Activated gamma-delta T cell (primary cell): Measurements from ENCODE around the gene INO80D.
"Not testable (repeated sequence)": the region's sequence is repeated elsewhere in the genome, so short reads cannot be mapped to it uniquely, and the experiment has no call there.

ENCODE experiments used
- DNase-seq: peaks from one replicate; lab custom pipeline; 2025; lab: John Stamatoyannopoulos, UW
- total RNA-seq, 2 donors: gene quantifications; one replicate each; lab custom pipeline; 2026; lab: John Stamatoyannopoulos, UW

INO80D gene
- 69.9 to 71.3 reads per million in 2 donors for total RNA-seq

DNA sequence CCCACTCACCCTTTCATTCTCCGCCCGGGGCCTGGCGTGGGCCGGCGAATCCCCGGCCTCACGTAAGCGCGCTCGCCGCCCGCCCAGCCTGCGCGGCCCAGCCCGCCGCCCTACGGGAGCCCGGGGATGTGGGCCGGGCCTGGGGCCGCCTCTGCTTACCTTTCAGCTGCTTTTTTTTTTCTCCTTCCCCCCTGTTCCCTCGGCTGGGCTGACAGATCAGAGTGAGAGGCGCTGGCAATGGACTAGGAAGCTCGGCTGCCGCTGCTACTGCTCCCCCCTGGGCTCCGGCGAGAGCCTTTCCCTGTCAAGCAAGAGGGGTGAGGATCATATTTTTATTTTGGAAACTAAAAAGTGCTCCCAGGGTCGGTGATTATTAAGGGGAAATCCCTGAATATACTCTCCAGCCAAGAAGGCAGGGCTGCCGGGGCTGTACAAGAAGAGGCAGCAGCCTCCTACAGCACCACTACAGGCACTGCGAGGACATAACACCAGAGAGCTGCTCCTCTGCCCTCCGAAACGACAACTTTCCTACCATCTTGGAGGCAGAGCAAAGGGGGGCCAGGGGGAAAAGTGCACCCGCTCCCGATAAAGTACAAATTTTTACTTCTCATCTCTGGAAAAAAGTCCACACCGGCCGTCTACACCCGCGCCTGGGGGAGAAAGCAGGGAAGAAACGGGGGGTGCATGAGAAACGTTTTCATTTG, at the start of gene INO80D:
TSS of gene INO80D (minus strand) at position 433 of the 704 bp plus-strand sequence. CDS start 23,158 bp downstream, outside the sequence.
- DNase-seq, result peak; percentile 47

DNA sequence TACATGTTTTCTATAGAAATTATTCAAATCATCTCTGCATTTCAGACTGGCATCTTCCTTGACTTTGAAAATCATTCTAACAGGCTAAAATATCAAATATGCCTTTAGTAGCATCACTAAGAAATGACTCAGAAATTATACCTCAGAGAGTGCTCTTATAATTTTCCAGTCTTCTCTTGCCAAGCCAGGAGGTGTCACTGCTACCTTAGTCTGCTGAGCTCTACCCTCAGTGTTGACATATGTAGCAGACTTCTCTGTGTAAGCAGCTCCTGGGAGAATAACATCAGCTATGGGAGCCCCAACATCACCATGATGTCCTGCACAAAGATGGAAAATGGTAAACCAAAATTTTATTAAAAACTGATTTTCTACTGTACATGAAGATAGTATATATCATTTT, 41.7 kb upstream of the INO80D start:
- no peak for DNase-seq

DNA sequence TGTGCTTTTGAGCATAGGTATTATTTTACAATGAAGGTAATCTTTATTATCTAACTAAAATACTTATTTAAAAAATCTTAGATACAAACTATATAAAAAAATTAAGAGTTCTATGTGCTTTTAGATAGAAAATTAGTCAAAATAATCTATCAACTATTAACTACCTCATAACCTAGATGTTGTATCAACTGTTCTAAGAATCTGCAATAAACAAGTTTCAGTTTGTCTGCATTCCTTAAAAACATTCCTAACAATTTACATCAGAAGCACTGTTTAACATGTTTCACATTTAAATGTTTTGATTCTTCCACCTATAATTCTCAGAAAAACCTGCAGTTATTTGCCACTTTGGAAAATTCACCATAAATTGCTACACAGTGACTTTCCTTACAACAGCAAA, 39.9 kb upstream of the INO80D start:
- DNase-seq, result no peak

- not testable (repeated sequence) for DNase-seq
These were observed 36.6 kb upstream of the INO80D start for GRCh38 chr2:206122569-206122968.

DNA sequence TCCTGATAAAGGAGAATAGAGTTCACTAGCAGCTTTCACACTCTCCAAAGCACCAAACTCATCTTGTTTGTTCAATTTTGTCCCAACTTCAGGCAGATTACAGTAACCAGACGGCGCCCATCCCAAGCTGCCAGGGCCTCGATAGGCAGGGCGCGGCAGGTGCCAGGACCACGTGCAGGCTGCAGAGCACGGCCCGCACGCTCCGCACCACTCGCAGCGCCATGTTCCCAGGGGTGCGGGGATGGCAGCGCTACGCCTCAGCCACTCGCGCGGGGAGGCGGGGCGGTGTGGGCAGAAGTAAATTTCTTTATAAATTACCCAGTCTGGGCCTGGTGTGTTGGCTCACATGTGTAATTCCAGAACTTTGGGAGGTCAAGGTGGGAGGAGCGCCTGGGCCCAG, 30.3 kb upstream of the INO80D start:
- no peak for DNase-seq

DNA sequence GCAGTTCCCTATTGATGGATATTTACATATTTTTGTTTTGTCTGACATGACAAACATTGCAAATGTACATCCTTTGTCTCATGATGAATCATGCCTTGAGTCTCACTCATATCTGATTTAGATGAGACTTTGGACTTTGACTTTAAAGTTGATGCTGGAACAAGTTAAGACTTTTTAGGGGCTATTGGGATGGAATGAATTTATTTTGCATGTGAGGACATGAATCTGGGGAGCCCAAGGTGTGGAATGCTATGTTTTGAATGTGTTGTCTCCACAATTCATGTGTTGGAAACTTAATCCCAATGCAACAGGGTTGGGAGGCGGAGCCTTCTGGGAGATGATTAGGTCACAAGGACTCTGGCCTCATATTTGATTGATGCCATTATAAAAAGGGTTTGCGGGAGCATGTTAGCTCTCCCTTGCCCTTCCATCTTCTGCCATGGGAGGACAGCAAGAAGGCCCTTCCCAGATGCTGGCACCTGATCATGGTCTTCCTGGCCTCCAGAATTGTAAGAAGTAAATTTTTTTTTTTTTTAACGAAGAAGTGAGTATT, 29.1 kb upstream of the INO80D start:
- DNase-seq, result no peak

DNA sequence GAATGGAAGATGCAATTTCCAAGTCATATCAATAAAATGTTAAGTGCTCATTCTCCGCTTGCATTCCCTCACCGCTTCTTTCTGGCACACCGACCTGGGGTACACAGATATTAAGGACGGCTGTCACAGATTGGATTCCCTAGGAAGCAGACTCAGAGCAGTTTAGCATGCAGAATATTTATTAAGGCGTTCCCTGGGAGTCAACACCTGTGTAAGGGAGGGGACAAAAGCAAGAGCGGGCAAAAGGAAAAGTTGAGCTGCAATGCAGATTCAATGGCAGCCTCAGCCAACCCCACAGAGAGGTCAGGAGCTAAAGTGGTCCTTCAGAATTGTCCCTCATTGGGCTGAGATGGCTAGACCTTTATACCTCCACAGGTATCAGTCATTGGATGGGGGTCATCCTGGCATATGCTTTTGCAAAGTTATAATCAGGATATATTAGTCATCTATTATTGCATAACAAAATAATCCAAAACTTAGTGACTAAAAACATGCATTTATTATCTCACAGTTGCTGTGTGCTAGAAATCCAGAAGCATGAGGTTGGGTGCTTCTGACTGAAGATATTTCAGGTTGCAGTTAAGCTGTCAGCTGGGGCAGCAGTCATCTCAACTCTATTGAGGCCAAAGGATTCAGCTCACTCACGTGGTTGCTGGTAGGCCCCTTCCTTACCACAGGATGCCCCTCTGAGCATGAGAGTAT, 27.0 kb upstream of the INO80D start:
- DNase-seq, result no peak

- DNase-seq, result no peak
These were observed 26.1 kb upstream of the INO80D start for GRCh38 chr2:206112108-206112507.

DNA sequence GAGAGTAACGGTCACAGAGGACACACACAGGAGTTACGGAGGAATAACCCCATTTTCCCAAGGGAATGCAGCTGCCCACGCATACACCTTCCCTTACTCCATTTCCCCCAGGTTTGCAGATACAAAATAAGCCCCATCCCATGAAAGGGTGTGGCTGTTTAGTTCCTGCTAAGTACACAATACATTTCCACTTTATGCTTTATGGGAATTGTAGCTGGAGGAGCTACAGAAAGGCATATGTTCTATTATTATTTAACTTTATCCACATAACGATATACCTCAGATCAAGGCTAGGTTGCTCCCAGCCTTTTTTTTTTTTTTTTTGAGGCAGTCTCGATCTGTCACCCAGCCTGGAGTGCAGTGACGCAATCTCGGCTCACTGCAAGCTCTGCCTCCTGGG, 22.7 kb upstream of the INO80D start:
- DNase-seq, result no peak

GRCh38 chr2:206105541-206105940, 19.6 kb upstream of the INO80D start:
- DNase-seq, result no peak

DNA sequence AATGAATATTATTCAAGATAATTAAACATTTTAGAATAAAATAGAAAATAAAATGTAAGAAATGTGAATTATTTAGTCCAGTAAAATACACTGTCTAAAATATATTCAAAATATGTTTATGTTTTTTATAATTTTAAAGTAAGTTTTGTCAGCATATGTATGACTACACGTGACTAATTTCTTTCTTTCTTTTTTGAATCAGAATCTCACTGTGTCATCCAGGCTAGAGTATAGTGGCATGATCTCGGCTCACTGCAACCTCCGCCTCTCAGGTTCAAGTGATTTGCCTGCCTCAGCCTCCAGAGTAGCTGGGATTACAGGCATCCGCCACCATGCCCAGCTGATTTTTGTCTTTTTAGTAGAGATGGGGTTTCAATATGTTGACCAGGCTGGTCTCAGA, 19.1 kb upstream of the INO80D start:
- no peak for DNase-seq

- DNase-seq, result not testable (repeated sequence)
These were observed 12.9 kb upstream of the INO80D start for GRCh38 chr2:206098872-206099271.

GRCh38 chr2:206098471-206098870, 12.5 kb upstream of the INO80D start:
- no peak for DNase-seq

DNA sequence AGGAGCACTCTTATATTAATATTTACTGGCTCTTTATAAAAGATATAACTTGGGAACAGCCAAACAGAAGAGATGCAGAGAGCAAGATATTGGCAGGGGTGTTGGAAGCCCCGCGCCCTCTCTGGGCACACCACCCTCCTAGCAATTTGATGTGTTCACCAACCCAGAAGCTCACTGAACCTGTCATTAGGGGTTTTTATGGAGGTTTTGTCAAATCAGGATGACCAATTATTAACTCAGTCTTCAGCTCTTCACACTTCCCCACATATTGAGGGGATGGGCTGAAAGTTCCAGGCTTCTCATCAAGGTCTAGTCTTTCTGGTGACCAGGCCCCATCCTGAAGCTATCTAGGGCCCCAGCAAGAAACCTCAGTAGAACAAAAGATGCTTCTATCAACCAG, 10.9 kb upstream of the INO80D start:
- DNase-seq, result no peak

DNA sequence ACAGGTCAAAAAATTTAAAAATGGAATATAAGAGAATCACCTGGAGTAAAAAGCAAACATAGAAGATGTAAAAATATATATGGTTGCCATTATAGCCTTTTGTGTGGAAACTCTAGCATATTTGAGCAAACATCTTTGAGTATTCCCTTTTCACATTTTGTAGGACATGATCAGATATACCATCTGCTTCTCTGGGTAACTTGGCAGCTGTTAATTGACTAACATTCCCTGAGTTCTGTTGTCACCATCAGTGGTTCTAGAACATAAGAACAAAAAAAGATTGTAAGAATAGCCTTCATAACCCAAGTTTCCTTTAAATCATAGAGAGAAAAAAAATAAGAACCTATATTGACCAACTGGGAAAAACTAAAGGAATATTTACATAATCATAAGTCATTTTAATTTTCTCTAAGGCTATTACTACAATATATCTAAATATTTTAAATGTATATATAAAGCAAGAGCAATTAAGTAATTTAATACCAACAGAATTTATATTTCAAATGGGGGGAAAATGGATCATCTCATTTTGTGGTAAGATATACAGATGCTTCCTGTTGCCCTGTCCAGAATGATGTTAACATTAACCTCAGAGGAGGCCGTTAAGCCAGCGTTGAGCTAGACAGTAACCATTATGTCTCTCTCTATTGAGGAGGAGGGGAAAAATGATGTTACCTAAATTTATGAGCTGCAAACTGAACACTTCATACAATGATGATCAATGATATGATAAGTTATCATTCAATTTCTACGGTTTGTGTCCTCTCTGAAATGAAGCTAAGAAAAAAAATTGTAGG, 9.8 kb upstream of the INO80D start:
- no peak for DNase-seq

GRCh38 chr2:206092297-206092696, 6.3 kb upstream of the INO80D start:
- DNase-seq, result no peak

DNA sequence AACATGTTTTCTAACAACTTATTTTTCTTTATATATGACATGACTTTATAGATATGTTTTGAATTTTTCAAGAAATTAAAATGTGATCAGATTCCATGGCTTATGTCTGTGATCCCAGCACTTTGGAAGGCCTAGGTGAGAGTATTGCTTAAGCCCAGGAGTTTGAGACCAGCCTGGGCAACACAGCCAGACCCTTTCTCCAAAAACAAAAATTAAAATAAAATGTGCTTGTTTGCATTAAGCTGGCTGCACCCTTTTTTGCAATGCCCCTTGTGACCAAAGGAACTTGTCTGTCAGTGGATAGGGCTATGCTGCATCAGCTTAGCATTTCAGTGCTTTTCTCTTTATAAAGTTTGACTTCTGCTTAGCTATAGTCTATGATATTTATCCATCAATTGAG, 2.3 kb upstream of the INO80D start:
- no peak for DNase-seq

- no peak for DNase-seq
These were observed 859 bp upstream of the INO80D start for GRCh38 chr2:206086716-206087350.

DNA sequence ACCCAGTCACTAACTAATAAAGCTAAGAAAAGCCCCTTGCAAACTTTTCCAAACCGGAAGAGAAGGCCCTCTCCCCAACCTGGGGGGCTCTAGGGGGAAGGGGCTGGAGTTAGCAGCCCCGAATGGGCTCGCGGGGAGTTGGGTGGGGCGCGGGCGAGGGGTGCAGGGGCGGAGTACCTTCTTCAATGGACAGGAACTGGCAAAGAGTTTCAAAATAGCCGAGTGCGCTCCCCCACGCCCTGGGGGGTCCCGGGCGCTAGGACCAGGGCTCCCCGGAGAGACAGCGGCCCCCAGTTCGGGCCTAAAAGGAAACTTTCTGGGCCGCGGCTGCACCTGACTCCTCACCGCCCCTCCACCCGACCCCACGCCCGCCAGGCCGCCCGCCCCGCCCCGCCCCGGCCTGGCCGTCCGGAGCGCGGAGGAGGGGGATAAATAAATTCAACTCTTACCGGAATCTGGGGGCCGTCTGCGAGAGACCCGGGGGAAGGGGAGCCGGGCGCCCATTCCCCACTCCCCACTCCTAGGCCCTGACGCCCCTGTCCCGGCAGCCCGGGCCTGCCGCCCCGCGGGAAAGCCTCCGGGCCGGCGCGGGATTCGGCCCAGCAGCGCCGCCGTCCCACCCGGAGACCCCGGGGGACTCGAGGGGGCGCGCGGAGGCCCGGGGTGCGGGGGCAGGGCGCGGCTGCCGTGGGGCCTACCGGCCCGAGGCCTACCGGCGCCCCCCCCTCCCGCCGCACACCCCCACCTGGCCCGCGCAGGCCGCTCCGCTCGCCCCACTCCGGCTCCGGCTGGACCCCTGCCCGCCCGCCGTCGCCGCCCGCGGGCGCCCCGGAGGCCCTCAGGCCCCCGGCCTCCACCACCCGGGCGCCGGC, 868 bp downstream of the INO80D start:
- peak; percentile 46 for DNase-seq

- DNase-seq, result no peak
These were observed 1.5 kb downstream of the INO80D start for GRCh38 chr2:206084439-206084869.
